ENCODE results near the gene U2AF1L4.
A peak's percentile ranks its signal among the peaks of the same experiment; 100 is the strongest.

Gene U2AF1L4

GRCh38 chr19:35745328-35746086, at the start of gene U2AF1L4, which contains the start of gene PSENEN:
Gene U2AF1L4, minus strand, starts transcription at chr19:35745418. Its CDS starts 27 bp downstream, at chr19:35745391.
Gene PSENEN, plus strand, starts transcription at chr19:35745651. Its CDS starts 280 bp downstream, at chr19:35745931.
- H3K9me3 ChIP-seq (ENCODE audit: low read depth, low read length), result no peaks in the 10 kb centered on the region
- peak within 1 kb of the TSS; percentile 100 for H3K27ac ChIP-seq
- peak within 1 kb of the TSS; percentile 99 for H3K9ac ChIP-seq (ENCODE audit: insufficient read length)
- peaks cover 3% of the 10 kb centered on the region; the same call in 1 of the 2 replicates for H3K36me3 ChIP-seq (ENCODE audit: insufficient read depth, low read length)
- DNase-seq (ENCODE audit: low read depth, low spot score), result peak; percentile 98
- TF ChIP-seq POLR2AphosphoS5 (IDR thresholded peaks at IDR 0.05; ENCODE audit: borderline replicate concordance, low read depth, low read length) (peak; percentile 52), FOXP2 (optimal IDR thresholded peaks at IDR 0.05; ENCODE audit: control extremely low read depth, extremely low read length, insufficient read depth) (no peak)
- peak within 1 kb of the TSS; percentile 87 for H3K4me3 ChIP-seq

- H3K27ac ChIP-seq, result no peak overlapping the region
- no peak for DNase-seq (ENCODE audit: low read depth, low spot score)
- no peaks in the 10 kb centered on the region for H3K9me3 ChIP-seq (ENCODE audit: low read depth, low read length)
- H3K4me3 ChIP-seq, result no peak overlapping the region
- H3K36me3 ChIP-seq (ENCODE audit: insufficient read depth, low read length), result no peaks in the 10 kb centered on the region
- TF ChIP-seq EZH2 (IDR thresholded peaks at IDR 0.05), result no peak
- no peak for TF ChIP-seq FOXP2 (optimal IDR thresholded peaks at IDR 0.05; ENCODE audit: control extremely low read depth, extremely low read length, insufficient read depth)
- TF ChIP-seq POLR2AphosphoS5 (IDR thresholded peaks at IDR 0.05; ENCODE audit: borderline replicate concordance, low read depth, low read length), result no peak
- no peak overlapping the region for H3K9ac ChIP-seq (ENCODE audit: insufficient read length)
These were observed 48.4 kb upstream of the U2AF1L4 start for GRCh38 chr19:35793381-35794165.

GRCh38 chr19:35792888-35793287, 47.7 kb upstream of the U2AF1L4 start:
- TF ChIP-seq POLR2AphosphoS5 (IDR thresholded peaks at IDR 0.05; ENCODE audit: borderline replicate concordance, low read depth, low read length) (no peak), EZH2 (IDR thresholded peaks at IDR 0.05) (no peak), FOXP2 (optimal IDR thresholded peaks at IDR 0.05; ENCODE audit: control extremely low read depth, extremely low read length, insufficient read depth) (no peak)
- Histone ChIP-seq H3K36me3 (ENCODE audit: insufficient read depth, low read length) (no peaks in the 10 kb centered on the region), H3K27ac (no peak overlapping the region), H3K4me3 (no peak overlapping the region), H3K9ac (ENCODE audit: insufficient read length) (no peak overlapping the region), H3K9me3 (ENCODE audit: low read depth, low read length) (no peaks in the 10 kb centered on the region)
- no peak for DNase-seq (ENCODE audit: low read depth, low spot score)

- TF ChIP-seq EZH2 (IDR thresholded peaks at IDR 0.05), result no peak
- TF ChIP-seq POLR2AphosphoS5 (IDR thresholded peaks at IDR 0.05; ENCODE audit: borderline replicate concordance, low read depth, low read length), result no peak
- no peak for TF ChIP-seq FOXP2 (optimal IDR thresholded peaks at IDR 0.05; ENCODE audit: control extremely low read depth, extremely low read length, insufficient read depth)
- no peak for DNase-seq (ENCODE audit: low read depth, low spot score)
- H3K27ac ChIP-seq, result no peak overlapping the region
- no peak overlapping the region for H3K9ac ChIP-seq (ENCODE audit: insufficient read length)
- no peaks in the 10 kb centered on the region for H3K9me3 ChIP-seq (ENCODE audit: low read depth, low read length)
- no peak overlapping the region for H3K4me3 ChIP-seq
- no peaks in the 10 kb centered on the region for H3K36me3 ChIP-seq (ENCODE audit: insufficient read depth, low read length)
These were observed 47.1 kb upstream of the U2AF1L4 start for GRCh38 chr19:35792312-35792711.

GRCh38 chr19:35791814-35792279, 46.6 kb upstream of the U2AF1L4 start:
- Histone ChIP-seq H3K27ac (no peak overlapping the region), H3K9ac (ENCODE audit: insufficient read length) (no peak overlapping the region), H3K4me3 (no peak overlapping the region), H3K36me3 (ENCODE audit: insufficient read depth, low read length) (no peaks in the 10 kb centered on the region), H3K9me3 (ENCODE audit: low read depth, low read length) (no peaks in the 10 kb centered on the region)
- no peak for DNase-seq (ENCODE audit: low read depth, low spot score)
- no peak for TF ChIP-seq EZH2 (IDR thresholded peaks at IDR 0.05)

GRCh38 chr19:35790981-35791813, 46.0 kb upstream of the U2AF1L4 start:
- H3K9ac ChIP-seq (ENCODE audit: insufficient read length), result no peak overlapping the region
- no peak for DNase-seq (ENCODE audit: low read depth, low spot score)
- no peak overlapping the region for H3K4me3 ChIP-seq
- H3K27ac ChIP-seq, result no peak overlapping the region
- TF ChIP-seq FOXP2 (optimal IDR thresholded peaks at IDR 0.05; ENCODE audit: control extremely low read depth, extremely low read length, insufficient read depth) (no peak), POLR2AphosphoS5 (IDR thresholded peaks at IDR 0.05; ENCODE audit: borderline replicate concordance, low read depth, low read length) (no peak), EZH2 (IDR thresholded peaks at IDR 0.05) (no peak)
- no peaks in the 10 kb centered on the region for H3K36me3 ChIP-seq (ENCODE audit: insufficient read depth, low read length)
- no peaks in the 10 kb centered on the region for H3K9me3 ChIP-seq (ENCODE audit: low read depth, low read length)

- TF ChIP-seq FOXP2 (optimal IDR thresholded peaks at IDR 0.05; ENCODE audit: control extremely low read depth, extremely low read length, insufficient read depth), result no peak
- no peak for TF ChIP-seq EZH2 (IDR thresholded peaks at IDR 0.05)
- TF ChIP-seq POLR2AphosphoS5 (IDR thresholded peaks at IDR 0.05; ENCODE audit: borderline replicate concordance, low read depth, low read length), result no peak
- H3K27ac ChIP-seq, result no peak overlapping the region
- H3K4me3 ChIP-seq, result no peak overlapping the region
- no peaks in the 10 kb centered on the region for H3K36me3 ChIP-seq (ENCODE audit: insufficient read depth, low read length)
- no peak overlapping the region for H3K9ac ChIP-seq (ENCODE audit: insufficient read length)
- no peaks in the 10 kb centered on the region for H3K9me3 ChIP-seq (ENCODE audit: low read depth, low read length)
- no peak for DNase-seq (ENCODE audit: low read depth, low spot score)
These were observed 45.0 kb upstream of the U2AF1L4 start for GRCh38 chr19:35789978-35790944.
